ENCODE data around the gene TMEM108.
"Not testable (repeated sequence)": the region's sequence is repeated elsewhere in the genome, so short reads cannot be mapped to it uniquely, and the experiment has no call there.

Gene TMEM108

DNA sequence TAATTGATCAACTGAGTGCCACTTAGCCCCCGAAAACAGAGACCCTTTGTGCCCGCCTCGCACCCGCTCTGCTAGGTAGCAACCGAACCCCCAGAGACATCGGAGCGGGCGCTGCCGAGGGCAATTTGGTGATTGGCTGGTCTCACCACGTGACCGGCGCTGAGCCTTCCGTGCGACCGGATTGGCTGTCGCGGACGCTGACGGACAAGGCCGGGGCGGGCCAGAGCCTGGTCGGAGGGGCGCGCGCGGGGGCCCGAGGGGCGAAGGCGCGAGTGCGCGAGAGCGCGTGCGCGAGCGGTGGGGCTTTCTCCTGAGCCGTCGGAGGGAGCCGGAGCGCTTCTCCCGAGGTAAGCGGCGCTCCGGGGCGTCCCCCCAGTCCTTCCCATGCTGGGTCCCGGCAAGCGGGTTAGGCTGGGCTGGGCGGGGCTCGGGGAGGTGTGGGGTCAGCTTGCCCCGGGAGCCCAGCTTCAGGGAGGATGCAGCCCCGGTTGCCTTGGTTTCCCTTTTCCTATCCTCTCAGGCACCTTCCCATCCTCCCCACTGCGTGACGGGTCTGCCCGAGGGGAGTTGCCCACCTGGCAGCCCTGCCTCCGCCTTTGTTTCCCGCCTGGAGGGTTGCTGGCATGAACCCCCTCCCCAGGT is at the start of gene TMEM108:
Gene TMEM108 (plus strand): TSS at position 303 of the 642 bp plus-strand sequence.
- no peak for DNase-seq

- no peak for DNase-seq
These were observed 42.2 kb upstream of the TMEM108 start for GRCh38 chr3:132995971-132996370.

DNA sequence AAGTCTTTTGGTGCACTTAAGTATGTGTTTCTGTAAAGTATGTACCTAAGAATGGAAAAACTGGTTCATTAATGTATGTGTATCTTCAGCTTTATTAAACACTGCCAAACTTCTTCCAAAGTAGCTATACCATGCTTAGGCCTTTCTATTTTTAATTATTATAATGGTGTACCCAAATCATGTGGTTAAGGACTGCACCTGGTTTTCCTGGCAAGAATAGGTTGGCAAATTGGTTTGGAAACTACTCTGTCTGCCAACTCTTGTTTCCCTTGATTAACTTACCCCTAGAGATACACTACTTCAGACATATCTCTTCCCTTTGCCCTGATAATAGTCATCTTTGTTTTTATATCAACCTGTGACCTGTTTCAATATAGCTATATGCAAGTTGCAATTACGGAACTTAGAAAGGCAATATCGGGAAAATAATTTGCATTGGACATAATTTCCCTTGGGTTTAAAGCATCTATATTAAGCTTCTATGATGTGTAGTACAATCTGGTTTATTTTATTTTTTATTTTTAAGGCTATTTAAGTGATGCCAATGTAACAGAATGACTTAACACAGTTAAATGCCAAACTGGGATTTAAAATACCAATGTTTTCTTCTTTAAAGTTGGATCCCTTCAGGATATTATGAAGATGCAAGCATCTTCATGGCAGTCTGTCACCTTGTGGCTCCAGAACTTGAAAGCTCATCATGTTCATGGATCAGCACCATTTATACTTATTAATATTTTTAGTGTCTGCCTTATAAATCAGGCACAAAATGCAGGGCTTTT is 40.6 kb upstream of the TMEM108 start:
- DNase-seq = no peak

GRCh38 chr3:133005032-133005431 is 33.2 kb upstream of the TMEM108 start:
- not testable (repeated sequence) for DNase-seq

DNA sequence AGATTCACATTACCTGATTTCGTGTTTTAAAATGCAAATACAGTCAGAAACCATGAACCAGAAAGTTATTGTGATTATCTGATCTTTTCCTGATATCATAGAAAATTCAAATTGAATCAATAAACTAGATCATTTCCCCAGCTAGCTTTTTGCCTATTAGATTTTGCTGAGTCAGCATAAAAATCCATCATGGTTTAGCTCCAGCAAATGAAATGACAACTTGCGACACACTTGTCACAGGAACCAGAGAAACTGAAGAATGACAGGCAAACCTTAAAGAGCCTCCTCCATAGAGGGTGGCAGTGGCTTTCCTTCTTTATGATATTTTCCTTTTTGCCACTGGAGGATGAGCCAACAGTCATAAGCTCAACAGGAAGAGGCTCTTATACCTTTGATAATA is 30.6 kb upstream of the TMEM108 start:
- no peak for DNase-seq

- no peak for DNase-seq
These were observed 23.9 kb upstream of the TMEM108 start for GRCh38 chr3:133014325-133014724.

DNA sequence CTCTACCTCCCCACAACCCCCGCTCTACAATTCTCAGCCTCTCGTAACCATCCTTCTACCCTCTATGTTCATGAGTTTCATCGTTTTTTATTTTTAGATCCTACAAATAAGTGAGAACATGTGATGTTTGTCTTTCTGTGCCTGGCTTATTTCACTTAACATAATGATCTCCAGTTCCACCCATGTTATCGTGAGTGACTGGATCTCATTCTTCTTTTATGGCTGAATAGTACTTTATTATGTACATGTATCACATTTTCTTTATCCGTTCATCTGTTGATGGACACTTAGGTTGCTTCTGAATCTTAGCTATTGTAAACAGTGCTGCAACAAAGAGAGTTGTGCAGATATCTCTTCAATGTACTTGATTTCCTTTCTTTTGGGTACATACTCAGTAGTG is 22.6 kb upstream of the TMEM108 start:
- not testable (repeated sequence) for DNase-seq

DNA sequence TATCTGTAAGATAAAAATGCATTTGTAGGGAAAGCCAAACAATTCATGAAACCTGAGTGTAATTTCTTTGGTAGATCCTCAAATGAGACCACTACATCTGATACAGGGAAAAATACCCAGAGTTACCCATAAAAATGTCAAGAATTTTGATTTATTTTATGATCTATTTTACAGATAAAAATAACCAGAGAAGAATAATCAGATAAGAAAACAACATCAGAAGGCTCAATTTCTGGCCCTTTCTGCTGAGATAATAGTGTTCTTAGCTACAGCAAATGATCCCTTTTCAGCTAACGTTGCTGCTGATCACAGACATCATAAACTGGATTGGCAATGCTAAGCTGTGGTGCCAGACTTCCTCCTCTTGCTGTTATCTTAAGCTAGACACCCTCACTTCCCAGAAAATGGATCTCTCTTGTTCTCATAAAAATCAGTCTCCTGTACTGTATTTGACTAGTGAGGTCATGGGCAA is 21.3 kb upstream of the TMEM108 start:
- no peak for DNase-seq

GRCh38 chr3:133018921-133019320 is 19.3 kb upstream of the TMEM108 start:
- no peak for DNase-seq

- DNase-seq = no peak
These were observed 17.0 kb upstream of the TMEM108 start for GRCh38 chr3:133021206-133021605.

DNA sequence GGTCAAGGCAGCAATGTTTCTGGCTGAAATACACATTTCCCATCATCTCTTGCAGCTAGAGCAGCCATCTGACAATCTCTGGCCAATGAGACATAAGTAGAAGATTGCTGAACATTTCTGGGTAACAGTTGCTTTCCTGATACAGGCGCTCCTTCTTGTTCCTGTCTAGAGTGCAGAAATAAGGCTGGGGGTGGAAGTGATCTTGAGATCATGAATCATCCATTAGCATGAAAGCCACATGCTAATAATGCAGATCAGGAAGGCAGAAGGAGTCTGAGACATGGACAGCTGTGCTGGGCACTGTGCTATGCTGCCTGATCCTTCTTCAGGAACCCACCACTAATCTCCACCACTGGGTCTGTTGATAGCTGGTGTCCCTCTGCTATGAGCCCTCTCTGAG is 14.8 kb upstream of the TMEM108 start:
- no peak for DNase-seq

- no peak for DNase-seq
These were observed 12.6 kb upstream of the TMEM108 start for GRCh38 chr3:133025546-133025945.

DNA sequence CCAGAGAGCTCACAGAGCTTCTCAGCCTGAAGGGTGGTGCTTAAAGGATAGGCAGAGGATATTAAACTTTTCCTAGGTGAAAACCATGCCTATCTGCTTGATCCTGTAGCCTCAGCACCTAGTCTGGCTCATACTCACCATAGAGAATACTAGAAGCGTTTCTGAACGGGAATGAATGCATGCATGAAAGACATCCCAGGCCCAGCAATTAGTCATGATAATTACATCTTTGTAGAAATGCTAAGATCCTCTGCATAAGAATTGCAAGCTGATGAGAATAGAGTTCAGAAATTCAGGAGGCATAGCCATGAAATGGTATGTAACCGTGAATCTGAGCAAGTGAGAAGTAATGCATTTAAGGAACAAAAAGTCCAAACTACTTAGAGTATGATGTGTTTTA is 5.9 kb upstream of the TMEM108 start:
- DNase-seq = no peak

GRCh38 chr3:133037436-133037835 is 755 bp upstream of the TMEM108 start:
- no peak for DNase-seq

GRCh38 chr3:133038731-133039375 is 662 bp downstream of the TMEM108 start:
- no peak for DNase-seq

DNA sequence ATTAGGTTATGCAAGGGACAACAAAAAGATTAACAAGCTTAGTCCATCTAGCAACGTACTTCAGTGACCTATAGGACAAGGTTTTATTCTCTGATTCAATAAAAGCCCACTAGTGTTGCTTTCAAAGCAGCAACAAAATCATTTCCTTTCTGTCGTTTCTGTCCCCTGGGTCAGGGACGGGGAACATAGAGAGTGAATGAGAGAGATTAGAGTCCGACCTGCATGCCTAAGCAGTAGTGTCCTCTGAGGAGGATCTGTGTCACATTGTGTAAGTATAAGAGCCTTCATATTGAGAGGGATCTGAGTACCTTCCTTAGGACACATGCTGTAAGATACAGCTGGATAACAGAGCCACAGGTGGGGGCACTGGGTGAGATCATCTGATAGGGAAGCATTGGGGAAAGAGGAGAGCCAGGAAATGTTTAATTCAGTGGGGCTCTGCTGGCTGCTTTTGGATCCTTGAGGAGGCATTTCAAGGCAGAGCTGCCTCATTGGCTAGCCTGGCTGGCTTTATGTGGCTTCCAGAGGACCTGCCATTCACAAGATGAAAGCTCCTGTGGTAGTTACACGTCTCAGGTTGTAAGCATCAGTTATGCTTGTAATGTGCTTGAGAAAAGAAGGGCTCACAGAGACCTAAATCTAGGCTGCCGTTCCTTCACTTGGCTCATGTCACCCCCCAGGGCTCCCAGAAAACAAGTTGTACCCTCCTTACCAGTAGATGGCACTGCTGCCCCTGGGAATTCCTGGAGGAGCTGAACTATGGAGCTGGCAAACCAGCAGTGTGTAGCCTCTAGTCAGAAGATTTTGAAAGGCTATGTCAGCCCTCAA is 2.7 kb downstream of the TMEM108 start:
- DNase-seq = peak; percentile 33 to 44

DNA sequence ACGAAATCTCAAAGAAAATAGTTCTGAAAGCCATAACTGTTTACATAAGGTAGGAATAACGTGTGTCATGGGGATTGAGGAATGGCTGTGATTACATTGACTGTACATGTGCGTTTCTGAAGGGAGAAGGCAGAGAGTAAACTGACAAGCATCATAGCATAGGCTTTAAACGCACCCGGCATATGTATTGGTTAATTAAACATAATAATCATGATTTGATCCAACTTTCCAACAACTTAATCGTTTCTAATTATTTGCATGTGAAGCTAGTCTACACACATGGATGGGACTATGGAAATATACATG is 3.3 kb downstream of the TMEM108 start:
- DNase-seq = no peak

DNA sequence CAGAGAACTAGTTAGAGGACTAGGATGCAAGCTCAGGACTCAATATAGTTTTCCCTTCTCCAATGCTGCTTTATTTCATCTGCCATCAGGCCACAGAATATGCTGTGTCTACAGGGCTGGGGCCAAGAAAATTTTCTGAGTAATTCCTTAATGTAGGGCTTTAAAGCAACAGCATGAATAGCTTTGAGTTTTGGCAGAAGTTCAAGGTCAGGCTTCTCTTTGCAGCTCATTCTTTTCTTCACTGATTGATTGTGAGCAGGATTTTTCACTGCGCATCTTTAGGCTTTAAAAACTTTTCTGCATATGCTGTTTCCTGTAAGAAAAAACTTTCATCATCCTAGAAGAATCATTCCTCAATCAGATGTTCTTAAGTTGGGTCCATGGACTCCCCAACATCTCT is 4.6 kb downstream of the TMEM108 start:
- DNase-seq = no peak

DNA sequence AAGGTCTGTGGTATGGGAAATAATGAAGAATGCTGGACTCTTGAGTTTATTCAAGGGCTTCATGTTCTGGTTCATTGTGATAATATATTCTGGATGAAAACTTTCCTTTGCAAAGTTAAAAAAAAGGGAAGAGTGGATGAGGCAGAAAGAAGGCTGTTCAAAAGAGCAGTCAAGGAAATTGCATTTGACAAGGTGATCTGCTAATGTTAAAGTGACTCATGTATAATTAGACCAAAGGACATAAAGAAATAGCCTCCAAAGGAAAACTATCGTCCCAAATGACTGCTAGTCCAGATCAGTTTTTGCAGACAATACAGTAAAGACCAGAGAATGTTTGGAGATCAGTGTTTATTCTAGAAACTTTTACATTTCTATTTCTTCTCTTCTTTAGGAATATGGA is 9.8 kb downstream of the TMEM108 start:
- no peak for DNase-seq

DNA sequence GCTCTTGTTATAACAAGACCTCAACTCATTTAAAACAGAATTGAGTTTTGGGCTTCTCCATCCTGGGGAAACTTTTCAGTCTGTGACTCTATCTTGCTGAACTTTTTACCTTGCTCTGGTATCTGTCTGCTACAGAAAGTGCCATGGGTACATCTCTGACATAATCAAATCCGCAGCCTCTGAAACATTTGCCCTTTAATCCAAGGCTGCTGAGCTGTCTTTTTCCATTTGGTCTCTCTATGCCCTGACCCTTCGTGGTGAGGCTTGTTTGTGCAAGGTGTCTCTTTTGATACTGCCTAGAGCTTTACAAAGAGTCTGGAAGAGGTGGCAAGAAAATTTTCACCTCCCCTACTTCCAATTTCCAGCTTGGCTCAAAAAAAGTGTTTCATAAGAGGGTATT is 11.3 kb downstream of the TMEM108 start:
- DNase-seq = no peak

DNA sequence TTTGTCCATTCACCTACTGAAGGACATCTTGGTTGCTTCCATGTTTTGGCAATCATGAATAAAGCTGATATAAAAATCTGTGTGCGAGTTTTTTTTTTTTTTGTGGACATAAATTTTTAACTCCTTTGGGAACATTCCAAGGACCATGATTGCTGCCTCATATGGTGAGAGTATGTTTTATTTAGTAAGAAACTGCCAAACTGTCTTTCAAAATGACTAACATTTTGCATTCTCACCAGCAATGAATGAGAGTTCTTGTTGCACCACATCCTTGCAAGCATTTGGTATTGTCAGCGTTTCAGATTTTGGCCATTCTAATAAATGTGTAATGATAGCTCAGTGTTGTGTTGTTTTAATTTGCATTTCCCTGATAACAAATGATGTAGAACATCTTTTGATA is 12.7 kb downstream of the TMEM108 start:
- DNase-seq = no peak

DNA sequence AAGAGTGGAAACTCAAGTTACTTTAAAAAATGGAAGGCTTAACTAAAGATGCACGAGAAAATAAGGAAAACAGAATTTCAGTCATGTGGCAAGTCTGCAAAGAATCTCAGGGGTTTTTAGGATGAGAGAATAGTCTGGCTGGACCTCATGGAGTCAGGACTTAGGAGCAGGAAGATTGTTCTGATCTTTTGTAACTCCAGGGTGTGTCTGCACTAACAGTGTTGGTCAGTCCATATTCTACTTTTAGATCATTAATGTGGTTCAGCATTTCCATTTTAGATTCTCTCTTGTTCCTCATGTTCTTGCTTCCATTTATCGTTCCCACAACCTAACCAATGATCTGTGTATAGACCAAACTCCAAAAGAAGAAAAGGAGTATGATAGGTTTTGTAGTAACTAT is 15.3 kb downstream of the TMEM108 start:
- DNase-seq = no peak

DNA sequence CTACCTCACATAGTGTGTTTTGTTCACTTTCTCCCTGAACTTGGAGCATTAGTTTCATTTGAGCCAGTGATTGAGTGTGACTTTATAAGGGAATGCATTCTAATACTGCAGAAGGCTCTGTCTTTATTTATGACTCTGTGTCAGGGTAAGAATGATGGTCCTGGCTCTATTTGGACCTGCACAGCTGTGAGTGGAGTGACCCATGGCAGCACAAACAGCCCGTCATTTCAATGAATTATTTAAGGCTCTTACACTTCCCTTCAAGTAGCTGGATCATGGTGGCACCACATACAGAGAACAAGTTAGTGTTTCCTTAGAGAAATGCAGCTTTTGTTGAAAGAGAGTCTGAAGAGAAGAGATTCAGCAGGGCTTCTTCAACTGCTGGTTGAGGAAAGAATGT is 16.4 kb downstream of the TMEM108 start:
- DNase-seq = no peak

Measured in AML-193 (cell line).